ENCODE data around the gene PSD4. TPM values are rescaled to one million over a fixed set of nuclear protein-coding genes. Genes with fewer than 3 reads are reported as not detected.

The PSD4 gene
- total RNA-seq, 4 donors from 2014 or later, result 6.3 to 27.6 (median 13.1) TPM

DNA sequence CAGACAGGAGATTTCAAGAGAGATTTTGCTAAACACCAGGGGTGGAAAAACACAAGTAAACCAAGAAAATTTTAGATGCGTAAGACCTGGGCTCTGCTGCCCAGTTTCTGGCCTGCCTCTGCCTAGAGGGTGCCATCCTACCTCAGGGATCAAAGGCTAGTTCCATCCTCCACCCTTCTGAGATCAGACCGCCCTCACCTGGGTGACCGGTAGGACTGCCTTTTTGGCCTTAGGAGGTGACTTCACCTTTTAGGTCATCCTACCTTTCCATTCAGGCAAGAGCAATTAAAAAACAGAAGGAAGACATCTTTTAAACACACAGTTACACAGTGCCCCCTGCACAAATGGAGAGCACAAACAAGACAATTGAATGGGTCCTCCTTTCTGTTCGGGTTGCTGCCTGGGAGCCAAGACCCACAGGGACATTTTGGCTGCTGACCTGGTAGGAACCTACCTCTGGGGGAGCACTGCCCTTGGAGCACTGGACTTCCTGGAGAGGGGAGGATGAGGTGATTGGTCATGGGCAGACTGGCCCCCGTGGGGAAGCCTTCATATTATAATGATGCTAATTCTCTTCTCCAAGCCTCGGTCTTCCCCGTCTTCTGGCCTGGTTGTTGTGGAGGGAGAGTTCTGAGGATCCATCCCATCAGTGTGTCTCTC, 3.1 kb downstream of the PSD4 start:
- DNase-seq (ENCODE audit: low spot score) (no peak), ATAC-seq (ENCODE audit: low FRiP score) (no peak)
- TF ChIP-seq, protein P1, sequence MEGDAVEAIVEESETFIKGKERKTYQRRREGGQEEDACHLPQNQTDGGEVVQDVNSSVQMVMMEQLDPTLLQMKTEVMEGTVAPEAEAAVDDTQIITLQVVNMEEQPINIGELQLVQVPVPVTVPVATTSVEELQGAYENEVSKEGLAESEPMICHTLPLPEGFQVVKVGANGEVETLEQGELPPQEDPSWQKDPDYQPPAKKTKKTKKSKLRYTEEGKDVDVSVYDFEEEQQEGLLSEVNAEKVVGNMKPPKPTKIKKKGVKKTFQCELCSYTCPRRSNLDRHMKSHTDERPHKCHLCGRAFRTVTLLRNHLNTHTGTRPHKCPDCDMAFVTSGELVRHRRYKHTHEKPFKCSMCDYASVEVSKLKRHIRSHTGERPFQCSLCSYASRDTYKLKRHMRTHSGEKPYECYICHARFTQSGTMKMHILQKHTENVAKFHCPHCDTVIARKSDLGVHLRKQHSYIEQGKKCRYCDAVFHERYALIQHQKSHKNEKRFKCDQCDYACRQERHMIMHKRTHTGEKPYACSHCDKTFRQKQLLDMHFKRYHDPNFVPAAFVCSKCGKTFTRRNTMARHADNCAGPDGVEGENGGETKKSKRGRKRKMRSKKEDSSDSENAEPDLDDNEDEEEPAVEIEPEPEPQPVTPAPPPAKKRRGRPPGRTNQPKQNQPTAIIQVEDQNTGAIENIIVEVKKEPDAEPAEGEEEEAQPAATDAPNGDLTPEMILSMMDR (IDR thresholded peaks at IDR 0.05), result no peak

DNA sequence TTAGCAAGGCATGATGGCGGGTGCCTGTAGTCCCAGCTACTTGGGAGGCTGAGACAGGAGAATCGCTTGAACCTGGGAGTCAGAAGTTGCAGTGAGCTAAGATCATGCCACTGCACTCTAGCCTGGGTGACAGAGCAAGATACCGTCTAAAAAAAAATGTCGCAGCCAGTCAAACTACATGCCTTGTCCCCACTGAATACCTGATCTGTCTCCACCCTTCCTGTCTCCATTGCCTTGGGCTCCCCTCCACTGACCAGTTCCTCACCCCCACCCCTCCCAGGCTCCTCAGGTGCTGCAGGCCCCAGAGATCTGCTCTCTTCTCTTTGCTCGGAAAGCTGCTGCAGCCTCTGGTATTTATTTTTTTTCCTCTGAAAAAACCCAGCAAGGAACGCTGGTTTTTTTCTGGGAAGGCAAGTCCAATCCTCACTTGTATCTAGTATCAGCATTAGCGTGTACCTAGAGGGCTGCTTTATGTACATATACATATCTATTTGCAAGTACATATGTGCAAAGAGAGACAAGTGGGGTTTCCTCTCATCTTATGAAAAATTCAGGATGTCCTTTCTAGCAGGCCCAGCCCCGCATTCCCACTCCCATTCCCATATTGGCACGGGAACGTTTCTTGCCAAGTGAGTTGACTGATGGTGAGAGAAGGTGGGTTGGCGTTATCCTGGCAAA, 4.4 kb downstream of the PSD4 start:
- DNase-seq (ENCODE audit: low spot score), result no peak
- TF ChIP-seq, protein P1 (IDR thresholded peaks at IDR 0.05), result no peak
- ATAC-seq (ENCODE audit: low FRiP score), result no peak

DNA sequence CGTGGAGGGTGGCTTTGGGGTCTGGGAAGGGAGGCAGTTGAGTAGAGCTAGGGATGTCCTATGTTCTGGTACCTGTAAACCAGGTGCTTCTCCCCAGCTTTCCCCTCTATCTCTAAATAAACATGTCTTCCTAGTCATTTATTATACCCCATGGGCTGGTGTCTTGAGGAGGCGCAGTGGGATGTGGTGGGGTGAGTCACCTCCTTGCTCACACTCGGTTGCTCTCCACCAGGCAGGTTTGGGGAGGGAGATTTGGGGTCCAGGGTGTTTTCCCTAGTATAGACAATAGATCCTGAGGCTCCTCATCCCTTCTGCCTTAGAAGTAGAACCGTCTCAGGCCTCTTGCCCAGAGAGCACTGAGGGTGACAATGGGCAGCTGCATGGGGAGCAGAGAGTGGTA, 5.1 kb downstream of the PSD4 start:
- no peak for DNase-seq (ENCODE audit: low spot score)
- ATAC-seq (ENCODE audit: low FRiP score), result no peak
- TF ChIP-seq, protein P1 (IDR thresholded peaks at IDR 0.05), result no peak

DNA sequence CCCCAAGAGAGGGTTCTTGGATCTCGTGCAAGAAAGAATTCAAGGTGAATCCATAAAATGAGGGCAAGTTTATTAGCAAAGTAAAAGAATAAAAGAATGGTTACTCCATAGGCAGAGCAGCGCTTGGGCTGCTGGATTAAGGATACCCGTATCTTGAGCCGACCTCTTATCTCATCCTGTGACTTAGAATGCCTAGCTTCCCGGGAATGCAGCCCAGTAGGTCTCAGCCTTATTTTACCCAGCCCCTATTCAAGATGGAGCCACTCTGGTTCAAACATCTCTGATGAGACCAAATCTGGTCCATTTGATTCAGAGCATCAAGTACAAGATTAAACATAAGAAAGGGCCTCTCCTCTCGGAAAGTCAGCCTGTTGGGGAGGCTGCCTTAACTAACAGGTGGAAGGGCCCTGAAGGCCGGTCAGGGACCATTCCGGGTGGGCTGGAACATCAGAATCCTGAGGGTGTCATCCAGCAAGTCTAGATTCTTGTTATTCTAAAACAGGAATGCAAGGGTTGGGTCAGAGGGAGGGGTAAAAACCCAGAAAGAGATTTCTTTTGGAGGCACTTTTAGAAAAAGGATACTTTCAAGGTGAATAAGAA, 5.8 kb downstream of the PSD4 start:
- no peak for ATAC-seq (ENCODE audit: low FRiP score)
- TF ChIP-seq, protein P1 (IDR thresholded peaks at IDR 0.05), result no peak
- DNase-seq (ENCODE audit: low spot score), result no peak

- no peak for ATAC-seq (ENCODE audit: low FRiP score)
- DNase-seq (ENCODE audit: low spot score), result no peak
- TF ChIP-seq, protein P1 (IDR thresholded peaks at IDR 0.05), result no peak
Measured at GRCh38 chr2:113180131-113180946, 6.6 kb downstream of the PSD4 start.

- TF ChIP-seq, protein P1 (IDR thresholded peaks at IDR 0.05), result no peak
- DNase-seq (ENCODE audit: low spot score), result no peak
- no peak for ATAC-seq (ENCODE audit: low FRiP score)
Measured at GRCh38 chr2:113181258-113182051, 7.7 kb downstream of the PSD4 start.
